NCI-H1436 (cell line): ENCODE measurements around the gene REV3L.

Experiments used
- DNase-seq: peaks from one replicate; lab custom pipeline; 2025; lab: John Stamatoyannopoulos, UW

Gene REV3L

GRCh38 chr6:111468329-111469012, 14.5 kb downstream of the REV3L start:
- no peak for DNase-seq

DNA sequence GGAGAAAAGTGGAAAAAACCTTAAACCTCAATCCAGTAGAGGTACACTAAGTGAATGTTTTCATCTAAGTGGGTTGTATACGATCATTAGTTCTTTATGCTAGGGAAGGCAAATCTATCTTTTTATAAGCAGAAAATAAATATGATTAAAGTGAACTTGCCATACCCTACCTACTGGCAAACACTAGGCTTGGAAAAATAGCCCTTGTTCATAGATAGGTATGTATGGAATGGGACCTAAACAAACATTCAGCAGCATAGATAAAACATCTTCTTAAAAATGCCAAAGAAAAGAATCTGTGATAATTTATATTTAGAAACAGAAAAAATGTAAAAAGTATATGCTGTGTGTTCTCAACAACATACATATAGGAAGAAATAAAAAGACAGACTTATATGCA, 18.8 kb downstream of the REV3L start:
- DNase-seq: no peak

DNA sequence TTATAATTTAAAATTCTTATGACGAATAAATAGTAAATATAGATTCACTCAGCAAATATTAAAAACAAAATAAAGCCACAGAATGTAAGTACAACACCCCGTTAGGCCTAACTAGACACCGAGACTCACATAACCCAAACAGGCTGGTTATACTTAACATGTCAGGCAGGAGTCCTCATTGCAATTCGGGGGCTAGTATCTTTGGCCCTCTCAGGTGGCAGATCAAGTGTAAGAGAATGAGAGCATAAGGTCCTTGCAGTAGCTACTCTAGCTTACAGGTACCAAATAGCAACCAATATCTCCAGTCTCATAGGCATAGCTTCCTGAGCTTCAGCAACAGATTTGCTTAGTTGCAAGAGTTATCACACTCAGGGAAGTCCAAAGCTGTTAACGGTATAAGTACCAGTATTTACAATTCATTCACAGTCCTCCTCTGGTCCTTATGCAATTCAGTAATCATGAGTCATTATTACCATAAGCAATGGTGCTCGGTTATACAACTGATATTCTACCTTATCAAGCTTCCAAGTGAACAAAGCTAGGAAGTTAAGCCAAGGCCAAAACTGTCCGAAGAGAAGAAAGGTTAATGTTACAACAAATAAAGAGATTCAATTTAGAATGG, 20.1 kb downstream of the REV3L start:
- DNase-seq: no peak

GRCh38 chr6:111461860-111462259, 21.2 kb downstream of the REV3L start:
- no peak for DNase-seq

- no peak for DNase-seq
Measured at GRCh38 chr6:111458670-111459232, 24.3 kb downstream of the REV3L start.

DNA sequence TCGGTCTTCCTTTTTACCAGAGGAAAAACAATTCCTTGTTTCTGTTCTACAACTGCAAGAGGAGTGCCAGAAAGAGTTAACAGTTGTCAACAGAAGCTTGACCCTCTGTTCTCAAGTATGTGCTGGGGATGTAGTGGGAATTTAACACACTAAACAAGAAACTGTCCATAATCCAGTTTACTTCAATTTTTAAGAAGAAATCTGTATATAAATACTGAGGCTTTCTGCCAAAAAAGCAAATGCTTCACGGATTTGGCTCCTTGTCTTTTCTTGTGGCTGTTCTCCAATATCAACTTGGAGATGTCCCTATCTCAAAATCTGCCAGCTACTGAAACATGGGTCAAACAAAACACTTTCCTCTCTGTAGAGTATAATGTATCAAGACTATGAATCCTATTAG, 26.8 kb downstream of the REV3L start:
- no peak for DNase-seq

GRCh38 chr6:111450636-111451035, 32.4 kb downstream of the REV3L start:
- no peak for DNase-seq

DNA sequence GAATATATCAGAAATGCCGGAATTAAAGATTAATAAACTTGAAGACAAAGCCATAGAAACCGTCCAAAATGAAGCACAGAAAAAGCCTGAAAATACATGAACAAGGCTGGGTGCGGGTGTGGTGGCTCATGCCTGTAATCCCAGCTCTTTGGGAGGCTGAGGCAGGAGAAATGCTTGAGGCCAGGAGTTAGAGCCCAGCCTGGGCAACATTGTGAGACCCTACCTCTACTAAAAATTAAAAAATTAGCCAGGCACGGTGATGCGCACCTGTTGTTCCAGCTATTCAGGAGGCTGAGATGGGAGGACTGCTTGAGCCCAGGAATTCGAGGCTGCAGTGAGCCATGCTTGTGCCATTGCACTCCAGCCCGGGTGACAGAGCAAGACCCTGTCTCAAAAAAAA, 32.9 kb downstream of the REV3L start:
- DNase-seq: no peak

DNA sequence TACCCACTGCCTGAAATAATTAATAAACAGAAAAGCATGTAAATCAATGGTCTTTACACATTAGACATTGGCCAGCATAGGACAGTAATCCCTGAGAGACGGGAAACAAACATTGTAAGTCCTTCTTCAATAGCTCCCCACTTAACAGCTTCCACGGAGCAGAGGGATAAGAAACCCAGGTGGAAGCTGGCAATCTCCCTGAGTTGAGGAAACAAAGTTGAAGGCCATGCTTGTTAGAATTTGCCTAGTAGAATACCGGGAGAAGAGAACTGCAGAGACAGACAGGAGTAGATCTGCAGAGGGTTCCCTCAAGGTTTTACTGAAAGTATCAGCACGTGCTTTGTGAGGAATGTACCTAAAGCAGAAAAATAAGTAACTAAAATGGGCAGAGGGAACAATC, 33.9 kb downstream of the REV3L start:
- no peak for DNase-seq

- no peak for DNase-seq
Measured at GRCh38 chr6:111447051-111447450, 36.0 kb downstream of the REV3L start.

DNA sequence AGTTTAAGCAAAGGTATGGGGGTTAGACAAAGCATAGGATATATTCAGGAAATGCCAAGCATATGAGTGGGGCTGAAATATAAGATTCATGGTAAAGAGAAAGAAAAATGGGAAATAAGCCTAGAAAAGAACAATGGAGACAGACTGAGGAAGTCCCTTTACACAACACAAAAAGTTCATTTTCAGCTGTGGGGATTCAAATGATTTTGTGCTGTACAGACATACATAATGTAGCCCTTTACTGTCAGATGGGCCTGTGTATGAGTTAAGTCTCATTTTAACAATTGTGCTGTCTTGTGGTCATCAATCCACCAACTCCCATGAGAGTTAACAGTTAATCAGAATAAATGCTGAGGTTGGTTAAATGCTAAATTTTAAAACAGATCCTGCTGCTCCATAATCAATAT, 37.2 kb downstream of the REV3L start:
- no peak for DNase-seq

GRCh38 chr6:111444794-111445193, 38.2 kb downstream of the REV3L start:
- no peak for DNase-seq

- no peak for DNase-seq
Measured at GRCh38 chr6:111441678-111442243, 41.3 kb downstream of the REV3L start.

DNA sequence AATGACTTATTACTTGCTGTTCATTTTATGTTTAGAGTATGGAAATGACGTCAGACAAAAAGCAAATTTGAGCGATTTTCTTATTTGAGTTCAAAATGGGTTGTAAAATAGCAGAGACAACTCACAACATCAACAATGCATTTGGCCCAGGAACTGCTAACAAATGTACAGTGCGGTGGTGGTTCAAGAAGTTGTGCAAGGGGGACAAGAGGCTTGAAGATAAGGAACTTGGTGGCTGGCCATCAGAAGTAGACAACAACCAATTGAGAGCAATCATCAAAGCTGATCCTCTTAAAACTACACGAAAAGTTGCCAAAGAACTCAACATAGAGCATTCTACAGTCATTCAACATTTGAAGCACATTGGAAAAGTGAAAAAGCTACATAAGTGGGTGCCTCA, 43.8 kb downstream of the REV3L start:
- no peak for DNase-seq

- DNase-seq: no peak
Measured at GRCh38 chr6:111437573-111437972, 45.4 kb downstream of the REV3L start.

GRCh38 chr6:111432511-111432910, 50.5 kb downstream of the REV3L start:
- no peak for DNase-seq

DNA sequence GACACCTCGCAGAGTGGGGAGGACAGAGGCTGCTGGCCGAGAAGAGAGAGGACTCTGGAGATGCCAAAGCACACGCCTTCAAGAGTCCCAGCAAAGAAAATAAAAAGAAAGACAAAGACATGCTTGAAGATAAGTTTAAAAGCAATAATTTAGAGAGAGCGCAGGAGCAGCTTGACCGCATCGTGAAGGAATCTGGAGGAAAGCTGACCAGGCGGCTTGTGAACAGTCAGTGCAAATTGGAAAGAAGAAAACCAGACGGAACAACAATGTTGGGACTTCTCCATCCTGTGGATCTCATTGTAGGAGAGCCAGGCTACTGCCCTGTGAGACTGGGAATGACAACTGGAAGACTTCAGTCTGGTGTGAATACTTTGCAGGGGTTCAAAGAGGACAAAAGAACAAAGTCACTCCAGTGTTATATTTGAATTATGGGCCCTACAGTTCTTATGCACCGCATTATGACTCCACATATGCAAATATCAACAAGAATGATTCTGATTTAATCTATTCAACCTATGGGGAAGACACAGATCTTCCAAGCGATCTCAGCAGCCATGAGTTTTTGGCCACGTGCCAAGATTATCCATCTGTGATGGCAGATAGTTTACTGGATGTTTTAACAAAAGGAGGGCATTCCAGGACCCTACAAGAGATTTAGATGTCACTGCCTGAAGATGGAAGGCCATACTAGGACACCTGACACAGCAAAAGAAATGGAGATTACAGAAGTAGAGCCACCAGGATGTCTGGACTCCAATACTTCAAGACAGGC, 52.2 kb downstream of the REV3L start:
- DNase-seq: no peak

- no peak for DNase-seq
Measured at GRCh38 chr6:111429571-111429970, 53.4 kb downstream of the REV3L start.

DNA sequence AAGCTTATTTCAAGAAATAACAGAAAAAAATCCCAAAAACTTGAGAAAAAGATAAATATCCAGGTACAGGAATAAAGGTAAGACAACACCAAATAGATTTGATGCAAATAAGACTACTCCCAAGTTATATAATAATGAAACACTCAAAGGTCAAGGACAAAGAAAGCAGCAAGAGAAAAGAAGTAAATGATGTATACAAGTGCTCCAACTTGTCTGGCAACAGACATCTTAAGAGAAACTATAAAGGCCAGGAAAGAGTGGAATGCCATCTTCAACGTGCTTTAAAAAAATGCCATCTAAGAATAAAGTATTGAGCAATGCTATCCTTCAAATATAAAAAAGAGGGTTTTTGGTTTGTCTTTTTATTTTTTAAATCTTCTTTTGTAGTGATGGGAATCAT, 54.2 kb downstream of the REV3L start:
- DNase-seq: no peak

DNA sequence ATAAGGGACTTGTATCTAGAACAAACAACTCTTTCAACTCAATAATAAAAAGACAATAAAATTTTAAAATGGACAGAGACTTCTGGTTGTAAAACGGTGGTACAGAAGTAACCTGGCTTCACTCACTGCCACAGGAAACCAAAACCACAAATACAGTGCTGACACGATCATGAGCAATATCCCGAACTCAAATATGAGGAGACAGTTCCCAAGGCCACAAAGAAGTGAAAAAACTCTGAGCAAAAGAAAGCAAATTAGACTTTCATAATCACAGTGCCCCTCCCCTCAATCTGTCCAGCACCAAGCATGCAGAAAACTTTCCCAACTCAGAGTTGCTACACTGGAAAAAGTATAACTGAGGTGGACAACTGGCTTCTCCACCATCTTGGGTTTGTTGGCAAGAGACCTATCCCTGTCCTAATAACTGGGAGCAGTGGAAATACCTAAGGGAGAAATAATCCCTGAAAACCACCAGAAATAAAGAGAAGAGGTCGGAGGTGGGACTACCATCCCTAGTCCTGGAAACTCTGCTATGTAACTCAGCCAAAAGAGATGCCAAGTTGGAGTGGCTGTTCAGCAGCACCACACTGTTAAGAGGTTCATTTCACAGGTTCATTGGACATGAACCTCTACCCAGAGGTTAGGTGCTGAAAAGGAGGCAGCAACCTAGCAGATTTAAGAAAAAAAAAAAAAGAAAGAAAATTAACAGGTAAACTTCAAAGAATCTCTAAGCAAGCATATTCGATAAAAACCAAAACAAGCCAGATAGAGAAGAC, 55.5 kb downstream of the REV3L start:
- DNase-seq: no peak

DNA sequence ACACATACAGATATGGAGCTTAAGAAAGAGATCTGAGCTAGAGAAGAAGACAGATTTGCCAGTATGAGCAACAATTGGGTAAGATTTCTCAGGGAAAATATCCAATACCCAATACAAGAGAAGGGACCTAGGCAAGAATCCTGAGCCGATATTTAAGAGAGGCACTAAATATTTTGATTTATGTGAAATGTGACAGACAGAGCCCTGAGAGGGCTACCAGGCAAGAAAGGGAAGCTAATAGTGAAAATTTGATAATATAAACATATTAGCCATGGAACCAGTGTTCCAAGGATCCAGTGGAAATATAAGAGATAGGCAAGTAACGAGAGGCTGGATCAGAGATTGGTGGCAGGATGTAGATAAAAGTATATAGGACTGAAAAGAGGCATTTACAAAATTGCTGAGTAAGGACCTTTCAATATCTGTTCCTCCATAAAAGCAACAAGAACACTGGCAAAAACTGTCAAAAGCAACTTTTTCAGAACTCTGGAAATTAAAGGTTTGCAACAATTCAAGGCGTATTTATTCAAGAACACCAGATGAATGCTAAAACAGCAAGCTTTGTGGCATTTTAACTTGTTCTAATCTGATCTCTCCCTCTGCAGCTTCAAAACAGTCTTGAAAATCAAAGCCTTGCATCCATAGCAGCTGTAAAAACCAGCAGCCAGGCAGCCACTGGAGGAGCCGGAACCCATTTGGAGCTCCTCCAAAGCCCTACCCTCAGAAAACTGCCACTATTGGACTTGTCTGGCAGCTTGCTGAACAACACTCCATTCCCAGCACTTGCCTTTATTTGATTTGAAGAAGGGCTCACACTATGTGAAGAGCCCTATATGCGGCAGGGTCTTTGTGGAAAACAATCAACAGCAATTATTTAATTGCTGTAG, 58.8 kb downstream of the REV3L start:
- DNase-seq: no peak
